ENCODE results near the gene LDLRAD4. TPM values are rescaled to one million over a fixed set of nuclear protein-coding genes. Genes with fewer than 3 reads are reported as not detected.

Gene LDLRAD4
- total RNA-seq, 6 donors from 2014 or later: 19.5 to 26.6 (median 24.4) TPM

DNA sequence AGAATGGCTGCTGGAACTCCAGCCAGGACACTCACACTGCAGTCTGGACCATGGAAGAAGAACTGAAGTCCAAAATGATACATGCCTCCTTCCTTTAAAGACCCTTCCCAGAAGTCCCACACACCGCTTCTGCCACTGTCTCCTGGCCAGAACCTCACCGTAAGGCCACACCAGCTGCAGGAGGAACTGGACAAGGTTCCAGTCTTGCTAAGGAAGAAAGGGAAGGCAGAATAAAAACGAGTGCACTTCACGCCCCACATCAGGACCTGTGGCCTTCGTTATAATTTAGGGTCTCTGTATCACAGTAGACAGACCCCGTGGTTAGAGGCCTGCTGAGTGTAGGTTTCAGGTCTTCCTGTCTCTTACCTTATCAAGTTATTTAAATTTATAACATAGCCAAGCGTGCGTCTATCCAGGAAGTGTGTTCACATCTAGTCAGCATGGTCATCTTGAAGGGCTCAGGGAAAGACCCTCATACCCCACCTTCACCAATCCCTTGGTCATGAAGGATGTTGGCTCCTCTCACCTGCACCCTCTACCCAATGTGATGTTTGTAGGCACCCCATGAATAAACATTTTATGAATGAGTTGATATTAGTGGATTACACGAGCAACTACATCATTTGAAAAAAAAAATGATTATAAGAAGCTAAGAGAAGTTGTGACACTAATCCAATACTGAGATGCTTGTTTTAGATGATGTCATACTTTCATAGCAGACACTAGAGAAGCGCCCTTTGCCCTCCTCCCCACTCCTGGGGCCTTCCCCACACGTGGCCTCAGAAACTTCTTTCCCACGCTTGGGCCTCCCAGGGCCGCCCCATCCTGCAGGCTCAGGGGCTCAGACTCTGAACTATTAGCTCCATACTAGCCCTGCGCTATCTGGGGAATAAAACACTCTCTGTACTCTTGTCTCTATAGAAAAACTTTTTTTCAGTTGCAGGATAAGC is 350.2 kb downstream of the LDLRAD4 start:
- Histone ChIP-seq H3K4me3 (no peak overlapping the region), H3K36me3 (no peaks in the 10 kb centered on the region), H3K27ac (peak overlapping the region in 2 of 4 donors; percentile 35 to 83), H3K4me1 (peaks cover 10 to 13% (median 11%) of the 10 kb centered on the region in 4 donors), H3K9me3 (no peaks in the 10 kb centered on the region), H3K27me3 (no peaks in the 10 kb centered on the region)
- TF ChIP-seq, protein P1, sequence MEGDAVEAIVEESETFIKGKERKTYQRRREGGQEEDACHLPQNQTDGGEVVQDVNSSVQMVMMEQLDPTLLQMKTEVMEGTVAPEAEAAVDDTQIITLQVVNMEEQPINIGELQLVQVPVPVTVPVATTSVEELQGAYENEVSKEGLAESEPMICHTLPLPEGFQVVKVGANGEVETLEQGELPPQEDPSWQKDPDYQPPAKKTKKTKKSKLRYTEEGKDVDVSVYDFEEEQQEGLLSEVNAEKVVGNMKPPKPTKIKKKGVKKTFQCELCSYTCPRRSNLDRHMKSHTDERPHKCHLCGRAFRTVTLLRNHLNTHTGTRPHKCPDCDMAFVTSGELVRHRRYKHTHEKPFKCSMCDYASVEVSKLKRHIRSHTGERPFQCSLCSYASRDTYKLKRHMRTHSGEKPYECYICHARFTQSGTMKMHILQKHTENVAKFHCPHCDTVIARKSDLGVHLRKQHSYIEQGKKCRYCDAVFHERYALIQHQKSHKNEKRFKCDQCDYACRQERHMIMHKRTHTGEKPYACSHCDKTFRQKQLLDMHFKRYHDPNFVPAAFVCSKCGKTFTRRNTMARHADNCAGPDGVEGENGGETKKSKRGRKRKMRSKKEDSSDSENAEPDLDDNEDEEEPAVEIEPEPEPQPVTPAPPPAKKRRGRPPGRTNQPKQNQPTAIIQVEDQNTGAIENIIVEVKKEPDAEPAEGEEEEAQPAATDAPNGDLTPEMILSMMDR (IDR thresholded peaks at IDR 0.05): no peak
- TF ChIP-seq EP300 (IDR thresholded peaks at IDR 0.05) (no peak), POLR2AphosphoS5 (IDR thresholded peaks at IDR 0.05) (no peak), POLR2A (IDR thresholded peaks at IDR 0.05) (no peak)
- no peak for ATAC-seq (ENCODE audit: low FRiP score in 2 of 2)
- WGBS, 2 donors: 76 to 78% methylated on average over 14 of the region's 14 CpGs
- DNase-seq: no peak

DNA sequence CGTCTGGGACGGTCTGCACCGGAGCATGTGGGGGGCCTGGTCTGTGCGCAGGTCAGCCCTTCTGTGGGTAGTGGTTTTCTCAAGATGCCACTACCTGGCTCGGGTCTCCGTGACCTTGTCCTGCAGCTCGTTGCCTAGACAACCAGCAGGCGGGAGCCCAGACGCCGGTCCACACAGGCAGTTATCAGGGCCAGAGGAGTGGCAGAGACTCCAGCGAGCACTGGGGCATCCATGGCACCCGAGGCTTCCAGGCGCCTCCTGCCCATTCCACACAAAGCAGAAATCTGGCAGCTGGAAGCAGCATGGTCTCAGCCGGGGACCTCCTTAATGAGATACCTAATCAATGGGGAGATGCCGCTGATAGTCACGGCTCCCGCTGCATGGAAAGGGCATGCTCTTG is 351.7 kb downstream of the LDLRAD4 start:
- Histone ChIP-seq H3K36me3 (no peaks in the 10 kb centered on the region), H3K27me3 (no peaks in the 10 kb centered on the region), H3K4me1 (peaks cover 0 to under 1% (median 0%) of the 10 kb centered on the region in 4 donors), H3K4me3 (no peak overlapping the region), H3K9me3 (no peaks in the 10 kb centered on the region), H3K27ac (no peak overlapping the region)
- DNase-seq (peak in 1 of 2 donors; percentile 56), ATAC-seq (ENCODE audit: low FRiP score in 2 of 2) (no peak)
- 81 to 93% methylated on average over 8 to 17 of the region's 17 CpGs for WGBS, 2 donors
- TF ChIP-seq EP300 (IDR thresholded peaks at IDR 0.05) (no peak), POLR2A (IDR thresholded peaks at IDR 0.05) (no peak)

DNA sequence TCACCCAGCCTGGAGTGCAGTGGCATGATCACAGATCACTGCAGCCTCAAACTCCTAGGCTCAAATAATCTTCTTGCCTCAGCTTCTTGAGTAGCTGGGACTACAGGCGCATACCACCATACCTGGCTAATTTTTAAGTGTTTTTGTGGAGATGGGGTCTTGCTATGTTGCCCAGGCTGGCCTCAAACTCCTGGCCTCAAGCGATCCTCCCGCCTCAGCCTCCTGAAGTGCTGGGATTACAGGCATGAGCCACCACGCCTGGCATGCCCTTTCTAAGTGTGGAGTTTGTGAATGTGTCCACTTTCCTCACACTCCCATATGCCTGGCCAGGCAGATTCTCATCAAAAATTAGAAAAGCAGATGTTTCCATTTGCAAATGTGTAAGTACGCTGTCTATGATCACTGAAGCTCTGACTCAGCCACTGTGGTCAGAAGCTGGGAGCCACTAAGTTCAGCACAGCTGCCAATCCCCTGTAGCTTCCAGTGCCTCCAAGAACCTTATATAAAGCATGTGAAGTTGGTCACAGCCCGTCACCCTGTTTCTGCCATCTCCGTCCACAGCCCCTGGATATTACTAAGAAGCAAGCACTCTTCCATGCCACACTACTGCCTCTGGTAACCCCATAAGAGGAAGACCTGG is 352.4 kb downstream of the LDLRAD4 start:
- ATAC-seq (ENCODE audit: low FRiP score in 2 of 2): no peak
- Histone ChIP-seq H3K27ac (no peak overlapping the region), H3K36me3 (no peaks in the 10 kb centered on the region), H3K9me3 (no peaks in the 10 kb centered on the region), H3K27me3 (no peaks in the 10 kb centered on the region), H3K4me3 (no peak overlapping the region), H3K4me1 (no peaks in the 10 kb centered on the region)
- DNase-seq: no peak
- TF ChIP-seq, protein P1 (IDR thresholded peaks at IDR 0.05): no peak
- TF ChIP-seq EP300 (IDR thresholded peaks at IDR 0.05) (no peak), POLR2A (IDR thresholded peaks at IDR 0.05) (no peak), POLR2AphosphoS5 (IDR thresholded peaks at IDR 0.05) (no peak)
- 89 to 99% methylated on average over 6 to 7 of the region's 7 CpGs for WGBS, 2 donors

DNA sequence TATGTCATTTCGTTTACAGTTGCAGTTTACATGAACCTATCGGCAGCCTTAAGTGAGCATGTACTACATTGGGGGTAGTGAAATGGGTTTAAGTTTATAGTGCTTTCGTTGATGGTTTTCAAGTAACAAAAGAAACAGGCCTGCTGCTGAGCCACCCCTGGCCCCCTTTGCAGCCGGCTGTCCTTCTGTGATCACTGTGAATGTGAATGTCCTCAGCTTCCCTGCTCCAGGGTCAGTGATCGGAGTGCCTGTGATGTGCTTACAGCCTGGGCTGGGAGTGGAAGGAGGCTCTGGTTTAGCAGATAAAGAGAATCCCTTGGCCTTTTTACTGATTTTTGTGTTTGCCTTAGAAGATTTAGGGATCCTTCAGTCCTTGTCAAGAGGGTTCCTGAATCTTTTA is 353.6 kb downstream of the LDLRAD4 start:
- no peaks in the 10 kb centered on the region for H3K27me3 ChIP-seq
- H3K36me3 ChIP-seq: no peaks in the 10 kb centered on the region
- WGBS, 2 donors: 94% methylated on average over 5 of the region's 5 CpGs
- no peaks in the 10 kb centered on the region for H3K9me3 ChIP-seq
- no peaks in the 10 kb centered on the region for H3K4me1 ChIP-seq
- DNase-seq (no peak), ATAC-seq (ENCODE audit: low FRiP score in 2 of 2) (no peak)
- TF ChIP-seq, protein P1 (IDR thresholded peaks at IDR 0.05): no peak
- no peak for TF ChIP-seq EP300 (IDR thresholded peaks at IDR 0.05)
- TF ChIP-seq POLR2A (IDR thresholded peaks at IDR 0.05): no peak
- no peak for TF ChIP-seq POLR2AphosphoS5 (IDR thresholded peaks at IDR 0.05)
- H3K4me3 ChIP-seq: no peak overlapping the region
- H3K27ac ChIP-seq: no peak overlapping the region

DNA sequence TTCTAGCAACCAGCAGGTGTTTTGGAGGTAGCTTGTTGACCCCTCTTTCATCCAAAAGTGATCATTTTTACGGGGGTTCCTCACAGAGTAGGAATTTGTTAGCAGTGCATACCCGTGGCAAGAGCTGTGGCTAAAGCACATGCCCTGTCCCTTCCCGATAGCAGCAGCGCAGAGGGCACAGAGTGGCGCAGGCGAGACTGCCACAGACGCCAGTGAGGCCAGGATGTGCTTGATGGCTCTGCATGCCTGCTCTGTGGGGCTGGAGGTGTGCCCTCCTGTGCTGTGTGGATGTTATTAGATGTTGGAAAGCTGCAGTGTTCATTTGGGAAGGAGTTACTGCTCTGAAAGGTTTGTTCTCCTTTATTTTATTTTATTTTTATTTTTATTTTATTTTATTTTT is 354.2 kb downstream of the LDLRAD4 start:
- no peak overlapping the region for H3K4me3 ChIP-seq
- ATAC-seq (ENCODE audit: low FRiP score in 2 of 2) (no peak), DNase-seq (peak in 1 of 2 donors; percentile 45)
- H3K9me3 ChIP-seq: no peaks in the 10 kb centered on the region
- TF ChIP-seq POLR2A (IDR thresholded peaks at IDR 0.05) (no peak), EP300 (IDR thresholded peaks at IDR 0.05) (no peak), POLR2AphosphoS5 (IDR thresholded peaks at IDR 0.05) (no peak)
- TF ChIP-seq, protein P1 (IDR thresholded peaks at IDR 0.05): no peak
- H3K4me1 ChIP-seq: peaks cover 0 to 3% (median 0%) of the 10 kb centered on the region in 4 donors
- WGBS, 2 donors: 92 to 99% methylated on average over 7 of the region's 7 CpGs
- H3K27ac ChIP-seq: no peak overlapping the region
- no peaks in the 10 kb centered on the region for H3K27me3 ChIP-seq
- H3K36me3 ChIP-seq: no peaks in the 10 kb centered on the region

Data from upper lobe of left lung (tissue), 6 donors.